ENCODE measurements around the gene ARID1B.

ARID1B gene

GRCh38 chr6:156857573-156857972 is 80.4 kb downstream of the ARID1B start:
- no peak for DNase-seq

GRCh38 chr6:156859686-156860085 is 82.5 kb downstream of the ARID1B start:
- no peak for DNase-seq

GRCh38 chr6:156862711-156863110 is 85.5 kb downstream of the ARID1B start:
- no peak for DNase-seq

- DNase-seq, result no peak
These were observed 86.3 kb downstream of the ARID1B start for GRCh38 chr6:156863504-156863903.

GRCh38 chr6:156864557-156864956 is 87.4 kb downstream of the ARID1B start:
- no peak for DNase-seq

- no peak for DNase-seq
These were observed 87.9 kb downstream of the ARID1B start for GRCh38 chr6:156865019-156865629.

- no peak for DNase-seq
These were observed 89.2 kb downstream of the ARID1B start for GRCh38 chr6:156866220-156867015.

- no peak for DNase-seq
These were observed 89.9 kb downstream of the ARID1B start for GRCh38 chr6:156867121-156867520.

- no peak for DNase-seq
These were observed 91.2 kb downstream of the ARID1B start for GRCh38 chr6:156868385-156868784.

GRCh38 chr6:156869980-156870398 is 92.8 kb downstream of the ARID1B start:
- no peak for DNase-seq

GRCh38 chr6:156870924-156871539 is 93.9 kb downstream of the ARID1B start:
- DNase-seq, result no peak

GRCh38 chr6:156872903-156873302 is 95.7 kb downstream of the ARID1B start:
- DNase-seq, result no peak

GRCh38 chr6:156873654-156874380 is 96.6 kb downstream of the ARID1B start:
- no peak for DNase-seq

GRCh38 chr6:156875062-156875461 is 97.9 kb downstream of the ARID1B start:
- no peak for DNase-seq

GRCh38 chr6:156876302-156876701 is 99.1 kb downstream of the ARID1B start:
- DNase-seq, result no peak

GRCh38 chr6:156877126-156877863 is 100.1 kb downstream of the ARID1B start:
- no peak for DNase-seq

GRCh38 chr6:156878681-156879080 is 101.5 kb downstream of the ARID1B start:
- DNase-seq, result no peak

GRCh38 chr6:156879186-156879585 is 102.0 kb downstream of the ARID1B start:
- no peak for DNase-seq

- DNase-seq, result no peak
These were observed 102.4 kb downstream of the ARID1B start for GRCh38 chr6:156879591-156879990.

GRCh38 chr6:156880913-156881312 is 103.7 kb downstream of the ARID1B start:
- no peak for DNase-seq

GRCh38 chr6:156881687-156882629 is 104.8 kb downstream of the ARID1B start:
- DNase-seq, result no peak
